Measurements from ENCODE around the gene MRPL37. TPM values are rescaled to one million over a fixed set of nuclear protein-coding genes. Genes with fewer than 3 reads are reported as not detected.

The MRPL37 gene
- total RNA-seq, 2 experiments from 2014 or later, result 88.0 to 91.9 TPM

- no peaks in the 10 kb centered on the region for H3K27me3 Mint-ChIP-seq
- H3K27ac Mint-ChIP-seq, result no peak overlapping the region
- no peak for DNase-seq
- H3K4me1 Mint-ChIP-seq, result no peaks in the 10 kb centered on the region
- POLR2A ChIA-PET, result no interaction called here
- CTCF ChIA-PET, result no interaction called here
- H3K4me3 Mint-ChIP-seq, result no peak overlapping the region
- H3K36me3 Mint-ChIP-seq (ENCODE audit: low read depth), result peaks cover 13% of the 10 kb centered on the region
- H3K9me3 Mint-ChIP-seq, result no peaks in the 10 kb centered on the region
Observed at GRCh38 chr1:54240741-54241335, 40.9 kb downstream of the MRPL37 start.

GRCh38 chr1:54241364-54241763 is 41.4 kb downstream of the MRPL37 start:
- Mint-ChIP-seq H3K27me3 (no peaks in the 10 kb centered on the region), H3K4me1 (no peaks in the 10 kb centered on the region), H3K36me3 (ENCODE audit: low read depth) (peaks cover 13% of the 10 kb centered on the region), H3K9me3 (no peaks in the 10 kb centered on the region), H3K27ac (no peak overlapping the region), H3K4me3 (no peak overlapping the region)
- DNase-seq, result no peak
- ChIA-PET CTCF (no interaction called here), POLR2A (no interaction called here)

DNA sequence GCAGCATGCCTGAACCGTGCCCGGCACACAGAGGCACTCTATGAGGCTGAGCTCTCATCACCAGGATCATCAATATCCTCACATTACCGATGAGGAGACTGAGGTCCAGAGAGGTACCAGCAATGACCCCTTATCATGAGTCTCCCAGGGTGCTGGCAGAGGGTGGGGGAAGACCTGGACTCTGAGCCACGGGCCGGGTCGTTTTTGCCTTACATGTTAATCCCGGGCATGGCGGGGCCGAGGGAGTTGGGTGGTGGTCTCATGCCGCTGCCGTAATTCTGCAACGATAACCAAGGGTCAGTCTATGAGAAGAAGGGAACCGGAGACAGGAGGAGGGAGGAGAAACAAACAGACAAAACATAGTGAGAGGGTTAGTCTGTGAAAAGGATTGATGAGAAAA is 43.1 kb downstream of the MRPL37 start:
- ChIA-PET POLR2A (no interaction called here), CTCF (no interaction called here)
- no peaks in the 10 kb centered on the region for H3K9me3 Mint-ChIP-seq
- no peak overlapping the region for H3K4me3 Mint-ChIP-seq
- no peaks in the 10 kb centered on the region for H3K27me3 Mint-ChIP-seq
- H3K4me1 Mint-ChIP-seq, result no peaks in the 10 kb centered on the region
- no peak overlapping the region for H3K27ac Mint-ChIP-seq
- H3K36me3 Mint-ChIP-seq (ENCODE audit: low read depth), result peaks cover 8% of the 10 kb centered on the region
- DNase-seq, result no peak

- Mint-ChIP-seq H3K36me3 (ENCODE audit: low read depth) (peaks cover 9% of the 10 kb centered on the region), H3K4me1 (no peaks in the 10 kb centered on the region), H3K4me3 (no peak overlapping the region), H3K9me3 (no peaks in the 10 kb centered on the region), H3K27ac (peak overlapping the region; percentile 27), H3K27me3 (no peaks in the 10 kb centered on the region)
- no peak for DNase-seq
- POLR2A ChIA-PET, result no interaction called here
- CTCF ChIA-PET, result no interaction called here
Observed at GRCh38 chr1:54244655-54245054, 44.7 kb downstream of the MRPL37 start.

GRCh38 chr1:54245501-54245900 is 45.5 kb downstream of the MRPL37 start:
- no peak overlapping the region for H3K27ac Mint-ChIP-seq
- ChIA-PET POLR2A (no interaction called here), CTCF (no interaction called here)
- peaks cover 9% of the 10 kb centered on the region for H3K36me3 Mint-ChIP-seq (ENCODE audit: low read depth)
- H3K27me3 Mint-ChIP-seq, result no peaks in the 10 kb centered on the region
- no peak overlapping the region for H3K4me3 Mint-ChIP-seq
- DNase-seq, result no peak
- no peaks in the 10 kb centered on the region for H3K9me3 Mint-ChIP-seq
- no peaks in the 10 kb centered on the region for H3K4me1 Mint-ChIP-seq

DNA sequence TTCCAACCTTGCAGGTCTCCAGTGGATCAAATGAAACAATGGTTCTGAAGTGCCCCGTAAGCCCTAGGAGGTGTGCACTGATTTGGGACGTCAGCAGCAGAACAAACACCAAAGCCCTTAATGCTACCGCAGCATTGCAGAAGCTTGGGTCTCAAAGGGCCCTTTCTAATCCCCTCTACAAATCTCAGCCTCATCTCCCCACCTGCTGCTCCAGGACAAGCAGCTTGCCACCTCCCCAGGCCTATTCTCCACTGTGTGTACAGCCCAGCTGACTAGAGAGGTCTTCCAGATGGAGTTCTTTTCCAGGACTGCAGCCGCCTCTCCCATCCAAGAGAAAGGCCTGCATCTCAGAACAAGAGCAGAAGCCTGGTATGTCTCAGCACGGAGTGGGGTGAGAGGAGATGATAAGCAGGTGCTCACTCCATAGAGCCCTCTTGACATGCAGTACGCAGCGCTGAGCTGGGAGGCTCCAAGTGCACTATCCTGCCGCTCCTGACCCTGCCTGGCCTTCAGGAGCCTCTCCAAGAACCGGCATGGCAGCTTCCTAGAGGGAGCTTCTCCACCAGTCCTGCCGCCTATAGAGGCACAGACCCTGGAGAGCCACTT is 46.3 kb downstream of the MRPL37 start:
- peak overlapping the region; percentile 2 for H3K27ac Mint-ChIP-seq
- ChIA-PET POLR2A (no interaction called here), CTCF (no interaction called here)
- no peak for DNase-seq
- no peaks in the 10 kb centered on the region for H3K27me3 Mint-ChIP-seq
- no peak overlapping the region for H3K4me3 Mint-ChIP-seq
- no peaks in the 10 kb centered on the region for H3K4me1 Mint-ChIP-seq
- peaks cover 11% of the 10 kb centered on the region for H3K36me3 Mint-ChIP-seq (ENCODE audit: low read depth)
- no peaks in the 10 kb centered on the region for H3K9me3 Mint-ChIP-seq

GRCh38 chr1:54247863-54248515 is 48.0 kb downstream of the MRPL37 start:
- Mint-ChIP-seq H3K4me3 (no peak overlapping the region), H3K9me3 (no peaks in the 10 kb centered on the region), H3K4me1 (peaks cover 5% of the 10 kb centered on the region), H3K27ac (no peak overlapping the region), H3K36me3 (ENCODE audit: low read depth) (peaks cover 13% of the 10 kb centered on the region), H3K27me3 (no peaks in the 10 kb centered on the region)
- no peak for DNase-seq
- ChIA-PET CTCF (no interaction called here), POLR2A (no interaction called here)

GRCh38 chr1:54248966-54249365 is 49.0 kb downstream of the MRPL37 start:
- H3K36me3 Mint-ChIP-seq (ENCODE audit: low read depth), result peaks cover 12% of the 10 kb centered on the region
- H3K27ac Mint-ChIP-seq, result no peak overlapping the region
- CTCF ChIA-PET, result no interaction called here
- DNase-seq, result no peak
- H3K4me3 Mint-ChIP-seq, result no peak overlapping the region
- POLR2A ChIA-PET, result no interaction called here
- no peaks in the 10 kb centered on the region for H3K27me3 Mint-ChIP-seq
- H3K4me1 Mint-ChIP-seq, result peaks cover 5% of the 10 kb centered on the region
- no peaks in the 10 kb centered on the region for H3K9me3 Mint-ChIP-seq

GRCh38 chr1:54249819-54250435 is 50.0 kb downstream of the MRPL37 start:
- peaks cover 12% of the 10 kb centered on the region for H3K36me3 Mint-ChIP-seq (ENCODE audit: low read depth)
- no peak overlapping the region for H3K27ac Mint-ChIP-seq
- CTCF ChIA-PET, result interaction anchor here (0.6 kb wide), 1 partner anchor 324 kb away, joined by 5 read pairs; no protein-coding TSS in a partner anchor
- H3K4me3 Mint-ChIP-seq, result no peak overlapping the region
- no peaks in the 10 kb centered on the region for H3K9me3 Mint-ChIP-seq
- POLR2A ChIA-PET, result no interaction called here
- no peaks in the 10 kb centered on the region for H3K27me3 Mint-ChIP-seq
- no peak for DNase-seq
- H3K4me1 Mint-ChIP-seq, result peaks cover 5% of the 10 kb centered on the region

DNA sequence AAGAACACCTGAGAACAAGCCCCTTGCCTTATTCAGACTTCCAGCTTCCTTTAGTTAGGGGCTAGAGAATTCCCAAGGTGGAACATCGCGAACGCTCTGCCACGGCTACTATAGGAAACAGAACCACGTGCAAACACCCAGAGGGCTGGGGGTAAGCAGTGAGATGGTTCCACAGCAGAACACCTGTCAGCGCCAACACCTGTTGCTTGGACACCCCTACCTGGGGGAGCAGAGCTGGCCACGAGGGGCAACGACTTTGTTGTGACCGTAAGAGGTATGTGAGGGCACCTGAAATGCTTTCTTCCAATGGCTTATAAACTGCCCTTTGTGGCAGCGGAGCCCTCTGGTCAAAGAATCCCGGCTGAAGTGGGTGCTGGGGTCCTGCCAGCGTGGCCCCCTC is 50.7 kb downstream of the MRPL37 start:
- ChIA-PET POLR2A (no interaction called here), CTCF (interaction anchor here (0.6 kb wide), 1 partner anchor 325 kb away, joined by 5 read pairs; no protein-coding TSS in a partner anchor)
- Mint-ChIP-seq H3K27me3 (no peaks in the 10 kb centered on the region), H3K9me3 (no peaks in the 10 kb centered on the region), H3K4me1 (peaks cover 5% of the 10 kb centered on the region), H3K4me3 (no peak overlapping the region), H3K27ac (no peak overlapping the region), H3K36me3 (ENCODE audit: low read depth) (peaks cover 12% of the 10 kb centered on the region)
- DNase-seq, result no peak

DNA sequence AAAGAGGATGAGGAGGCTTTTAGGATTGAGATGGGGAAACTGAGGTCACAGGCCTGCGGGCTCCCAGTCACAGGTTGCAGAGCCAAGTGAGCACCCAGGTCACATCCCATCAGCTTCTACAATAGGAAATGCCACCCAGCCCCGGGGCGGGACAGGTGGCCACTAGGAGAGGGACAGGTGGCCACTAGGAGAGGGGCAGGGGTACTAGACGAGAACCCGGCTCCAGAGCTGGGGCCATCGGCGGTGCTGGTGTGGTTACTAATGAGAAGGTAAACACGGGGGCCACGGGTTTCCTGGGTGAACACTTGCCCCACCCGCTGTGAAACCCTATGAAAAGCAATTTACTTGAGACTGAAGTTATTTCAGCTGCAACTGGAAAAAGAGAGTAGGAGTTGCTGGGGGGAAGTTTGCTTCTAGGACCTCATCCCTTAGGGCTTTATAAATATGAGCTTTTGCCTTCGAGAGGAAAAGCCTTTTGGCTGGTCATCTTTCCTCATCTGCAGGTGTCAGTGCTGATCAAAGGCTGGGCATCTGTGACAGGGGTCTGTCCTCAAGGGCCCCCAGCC is 52.5 kb downstream of the MRPL37 start:
- peaks cover 8% of the 10 kb centered on the region for H3K4me1 Mint-ChIP-seq
- CTCF ChIA-PET, result no interaction called here
- POLR2A ChIA-PET, result no interaction called here

GRCh38 chr1:54253480-54253879 is 53.5 kb downstream of the MRPL37 start:
- H3K4me3 Mint-ChIP-seq, result no peak overlapping the region
- H3K4me1 Mint-ChIP-seq, result peaks cover 8% of the 10 kb centered on the region
- no peak overlapping the region for H3K27ac Mint-ChIP-seq
- no peaks in the 10 kb centered on the region for H3K9me3 Mint-ChIP-seq
- DNase-seq, result no peak
- POLR2A ChIA-PET, result no interaction called here
- peaks cover 9% of the 10 kb centered on the region for H3K36me3 Mint-ChIP-seq (ENCODE audit: low read depth)
- H3K27me3 Mint-ChIP-seq, result no peaks in the 10 kb centered on the region
- CTCF ChIA-PET, result no interaction called here

More for the DNA sequence above, 52.5 kb downstream of the MRPL37 start:
- Mint-ChIP-seq H3K4me3 (no peak overlapping the region), H3K36me3 (ENCODE audit: low read depth) (peaks cover 9% of the 10 kb centered on the region), H3K27ac (no peak overlapping the region), H3K27me3 (no peaks in the 10 kb centered on the region), H3K9me3 (no peaks in the 10 kb centered on the region)
- no peak for DNase-seq

DNA sequence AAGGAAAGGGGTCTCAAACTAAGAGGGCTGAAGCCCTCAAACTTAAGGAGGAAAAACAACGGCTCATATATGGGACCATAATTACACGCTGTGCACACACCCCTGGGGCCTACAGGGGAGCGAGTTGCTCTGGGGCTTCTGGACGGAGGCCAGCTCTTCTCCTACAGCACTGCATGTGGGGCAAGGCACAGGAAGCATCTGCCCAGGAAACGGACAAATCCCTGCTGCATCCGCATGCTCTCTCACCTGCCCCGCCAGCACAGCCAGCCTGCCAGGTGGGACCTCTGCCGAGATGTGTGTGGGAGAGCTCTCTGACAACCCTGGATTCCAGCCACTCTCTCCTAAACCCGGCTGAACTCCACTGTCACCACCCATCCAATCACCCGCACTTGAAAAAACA is 54.1 kb downstream of the MRPL37 start:
- Mint-ChIP-seq H3K27me3 (no peaks in the 10 kb centered on the region), H3K36me3 (ENCODE audit: low read depth) (peaks cover 6% of the 10 kb centered on the region), H3K27ac (no peak overlapping the region), H3K4me1 (peaks cover 8% of the 10 kb centered on the region), H3K9me3 (no peaks in the 10 kb centered on the region), H3K4me3 (no peak overlapping the region)
- DNase-seq, result no peak
- ChIA-PET POLR2A (no interaction called here), CTCF (no interaction called here)

All from activated CD4-positive, alpha-beta memory T cell treated with anti-CD3 and anti-CD28 coated beads, Interleukin-2, amount 10 ng/mL, durations not matched to agents 7 days and 5 days (primary cell).